ENCODE measurements around the gene MRPL20.
A peak's percentile ranks its signal among the peaks of the same experiment; 100 is the strongest.
"Not testable (repeated sequence)": the region's sequence is repeated elsewhere in the genome, so short reads cannot be mapped to it uniquely, and the experiment has no call there.

Gene MRPL20

DNA sequence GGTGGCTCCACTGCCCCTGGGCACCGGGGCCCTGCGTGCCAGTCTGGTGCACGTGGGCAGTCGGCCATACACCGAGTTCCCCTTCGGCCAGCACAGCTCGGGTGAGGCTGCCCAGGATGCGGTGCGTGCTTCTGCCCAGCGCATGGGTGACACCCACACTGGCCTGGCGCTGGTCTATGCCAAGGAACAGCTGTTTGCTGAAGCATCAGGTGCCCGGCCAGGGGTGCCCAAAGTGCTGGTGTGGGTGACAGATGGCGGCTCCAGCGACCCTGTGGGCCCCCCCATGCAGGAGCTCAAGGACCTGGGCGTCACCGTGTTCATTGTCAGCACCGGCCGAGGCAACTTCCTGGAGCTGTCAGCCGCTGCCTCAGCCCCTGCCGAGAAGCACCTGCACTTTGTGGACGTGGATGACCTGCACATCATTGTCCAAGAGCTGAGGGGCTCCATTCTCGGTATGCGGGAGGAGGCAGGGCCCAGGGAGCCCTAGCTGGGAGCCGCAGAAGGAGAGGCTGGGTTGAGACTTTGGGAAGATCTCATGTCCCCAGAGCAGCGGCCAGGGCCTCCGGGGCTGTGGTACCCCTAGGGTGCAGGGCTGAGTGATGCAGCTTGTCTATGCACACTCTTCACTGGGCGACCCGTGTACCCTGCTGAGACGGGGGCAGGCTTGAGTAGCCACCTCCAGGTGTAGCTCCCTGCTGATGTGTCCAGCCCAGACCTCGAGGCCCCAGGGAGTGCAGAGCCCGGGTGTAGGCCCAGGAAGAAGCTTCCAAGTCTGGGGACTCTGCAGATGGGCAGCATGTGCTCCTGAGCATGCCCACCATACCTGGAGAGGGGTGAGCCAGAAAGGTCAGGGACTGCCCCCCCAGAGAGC, 30.2 kb upstream of the MRPL20 start:
- no peak for DNase-seq

GRCh38 chr1:1436630-1437032, 29.5 kb upstream of the MRPL20 start:
- no peak for DNase-seq

DNA sequence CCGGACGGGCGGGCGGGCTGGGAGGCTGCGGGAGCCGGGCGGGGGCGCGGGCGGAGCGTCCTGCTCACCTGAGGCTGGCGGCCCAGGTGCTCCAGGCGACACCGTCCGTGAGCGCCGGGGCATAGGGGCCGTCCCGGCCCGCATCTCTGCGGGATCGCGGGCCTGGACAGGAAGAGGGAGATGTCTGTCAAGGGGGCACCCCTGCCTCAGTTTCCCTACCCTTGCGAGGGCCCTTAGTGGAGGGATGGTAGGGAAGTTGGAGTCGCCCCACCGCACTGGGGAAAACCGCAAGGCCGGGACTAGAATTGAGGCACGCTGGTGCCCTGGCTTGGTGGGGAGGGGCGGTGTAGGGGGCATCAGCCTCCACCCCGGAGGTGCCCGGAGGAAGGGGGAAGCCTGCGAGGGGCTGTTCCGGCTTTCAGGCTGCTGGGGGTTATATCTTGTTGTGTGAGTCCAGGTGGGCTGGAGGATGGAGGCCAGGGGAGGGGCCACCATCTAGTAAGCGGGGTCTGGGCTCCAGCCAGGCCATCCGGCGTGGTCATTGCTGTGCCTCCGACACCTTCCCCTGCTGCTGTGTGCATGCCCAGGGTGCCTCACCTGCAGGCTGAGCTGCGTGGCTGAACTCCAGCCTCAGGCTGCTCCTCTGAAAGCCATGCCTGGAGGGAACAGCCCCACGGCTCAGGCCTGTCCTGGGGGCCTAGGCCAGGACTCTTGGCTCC, 29.0 kb upstream of the MRPL20 start:
- no peak for DNase-seq

- DNase-seq = peak; percentile 78
These were observed 28.2 kb upstream of the MRPL20 start, which contains the start of gene VWA1 for GRCh38 chr1:1435106-1435903. Gene VWA1, plus strand, starts transcription at chr1:1435690. Its CDS starts 59 bp downstream, at chr1:1435749.

- no peak for DNase-seq
These were observed 27.7 kb upstream of the MRPL20 start for GRCh38 chr1:1434824-1435105.

DNA sequence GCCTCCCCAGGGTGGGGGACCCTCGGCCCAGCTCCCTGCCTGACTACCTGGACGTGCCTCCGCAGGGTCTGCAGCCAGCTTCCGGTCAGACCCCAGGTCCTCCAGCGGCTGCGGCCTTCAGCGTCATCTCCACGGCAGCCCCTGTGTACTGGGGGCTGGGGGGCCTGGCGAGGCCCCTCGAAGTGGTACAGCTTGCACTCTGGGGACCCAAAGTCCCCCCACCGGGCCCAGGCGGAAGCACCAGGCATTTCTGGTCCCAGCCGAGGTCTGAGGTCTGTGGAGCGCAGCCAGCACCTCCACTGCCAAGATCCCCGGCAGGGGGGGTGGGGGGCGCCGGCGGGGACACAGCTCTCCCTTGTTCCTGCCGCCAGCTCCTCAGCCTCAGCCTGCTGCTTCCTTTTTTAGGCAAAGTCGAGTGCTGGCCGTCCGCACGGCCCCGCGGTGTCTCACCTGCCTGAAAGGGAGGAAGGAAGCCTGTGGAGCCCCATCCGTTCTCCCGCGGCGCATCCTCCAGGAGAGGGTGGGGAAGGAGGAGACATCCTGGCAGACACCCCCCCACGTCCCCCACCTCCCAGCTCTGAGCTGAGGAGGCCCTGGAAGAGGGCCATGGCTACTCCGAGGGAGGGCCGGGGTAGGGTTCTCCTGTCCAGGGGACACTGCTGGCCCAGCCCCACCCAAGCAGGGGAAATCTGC, 27.2 kb upstream of the MRPL20 start:
- DNase-seq = no peak

GRCh38 chr1:1433804-1434130, 26.7 kb upstream of the MRPL20 start:
- no peak for DNase-seq

DNA sequence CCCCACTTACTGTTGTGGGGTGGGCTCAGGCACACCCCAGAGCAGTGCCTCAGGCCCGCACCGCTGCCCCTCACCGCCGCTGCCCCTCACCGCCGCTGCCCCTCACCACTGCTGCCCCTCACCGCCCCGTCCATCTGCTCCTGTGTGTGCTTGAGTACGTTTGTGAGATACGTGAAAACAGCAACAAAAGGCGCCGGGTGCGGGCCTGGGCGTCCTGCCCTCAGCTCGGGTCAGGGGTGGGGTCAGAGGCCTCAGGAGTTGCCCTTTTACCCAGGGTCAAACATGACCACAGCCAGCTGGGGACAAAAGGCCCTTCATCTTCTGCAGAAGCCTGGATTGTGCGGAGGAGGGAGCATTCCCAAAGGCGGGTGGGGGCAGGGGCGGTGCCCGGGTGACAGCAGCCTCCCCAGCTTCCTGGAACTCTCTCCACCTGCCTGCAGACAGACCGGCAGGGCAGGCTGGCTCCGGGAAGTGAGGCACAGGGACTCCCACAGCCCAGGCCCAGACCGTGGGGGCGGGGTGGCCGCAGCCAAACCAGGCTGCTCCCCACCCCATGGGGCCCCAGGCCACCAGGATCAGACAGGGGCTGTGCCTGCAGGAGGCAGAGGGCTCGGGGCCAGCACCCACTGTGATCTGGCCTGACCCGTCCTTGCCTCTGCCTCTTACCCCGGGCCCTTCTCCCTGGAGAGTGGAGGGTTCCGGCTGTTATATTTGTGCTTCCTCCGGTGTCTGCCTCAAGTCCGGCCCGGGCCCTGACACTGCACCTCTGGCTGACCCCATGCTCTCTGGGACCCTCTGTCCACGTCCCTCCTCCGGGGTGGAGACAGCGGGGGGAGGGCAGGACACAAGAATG, 26.1 kb upstream of the MRPL20 start:
- no peak for DNase-seq

- no peak for DNase-seq
These were observed 25.3 kb upstream of the MRPL20 start for GRCh38 chr1:1432274-1432950.

- no peak for DNase-seq
These were observed 24.8 kb upstream of the MRPL20 start for GRCh38 chr1:1431845-1432273.

DNA sequence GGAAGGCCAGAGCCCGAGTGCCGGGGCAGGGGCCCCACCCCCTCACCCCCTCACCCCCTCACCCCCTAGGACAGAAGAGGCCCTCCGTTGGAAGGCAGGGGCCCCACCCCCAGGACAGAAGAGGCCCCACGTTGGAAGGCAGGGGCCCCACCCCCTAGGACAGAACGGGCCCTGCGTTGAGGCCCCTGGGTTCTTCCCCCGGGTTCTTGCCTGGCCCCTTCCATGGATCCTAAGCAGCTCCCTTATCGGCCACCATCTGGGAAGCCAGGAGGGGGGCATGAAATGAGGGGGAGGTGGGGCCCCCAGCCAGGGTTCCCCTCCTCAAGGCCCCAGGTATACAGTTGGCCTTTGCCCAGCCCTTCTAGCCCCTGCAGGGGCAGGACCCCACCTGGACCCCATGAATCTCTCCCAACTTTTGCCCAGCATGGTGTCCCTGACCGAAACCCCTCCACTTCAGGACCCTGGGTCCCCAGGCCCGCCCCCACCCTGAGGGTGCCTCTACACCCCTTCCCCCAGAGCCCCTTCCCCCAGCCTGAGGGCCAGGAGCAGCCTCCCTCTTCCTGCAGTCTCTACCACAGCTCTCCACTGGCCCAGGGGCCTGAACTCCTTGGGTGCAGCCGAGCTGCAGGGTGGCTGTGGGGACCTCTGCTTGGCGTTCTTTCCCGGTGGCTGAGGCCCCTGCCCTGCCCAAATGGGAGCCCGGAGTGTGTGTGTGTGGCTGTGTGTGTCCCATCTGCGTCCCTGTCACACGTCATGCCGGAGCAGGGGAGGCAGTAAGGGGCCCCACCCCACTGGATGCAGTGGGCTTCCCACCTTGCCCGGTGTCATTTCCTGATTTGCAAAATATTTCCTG, 24.1 kb upstream of the MRPL20 start:
- no peak for DNase-seq

- DNase-seq = no peak
These were observed 23.3 kb upstream of the MRPL20 start for GRCh38 chr1:1430114-1430982.

- DNase-seq = no peak
These were observed 22.6 kb upstream of the MRPL20 start for GRCh38 chr1:1429671-1430073.

GRCh38 chr1:1428967-1429366, 21.9 kb upstream of the MRPL20 start:
- not testable (repeated sequence) for DNase-seq

GRCh38 chr1:1428174-1428573, 21.1 kb upstream of the MRPL20 start:
- no peak for DNase-seq

DNA sequence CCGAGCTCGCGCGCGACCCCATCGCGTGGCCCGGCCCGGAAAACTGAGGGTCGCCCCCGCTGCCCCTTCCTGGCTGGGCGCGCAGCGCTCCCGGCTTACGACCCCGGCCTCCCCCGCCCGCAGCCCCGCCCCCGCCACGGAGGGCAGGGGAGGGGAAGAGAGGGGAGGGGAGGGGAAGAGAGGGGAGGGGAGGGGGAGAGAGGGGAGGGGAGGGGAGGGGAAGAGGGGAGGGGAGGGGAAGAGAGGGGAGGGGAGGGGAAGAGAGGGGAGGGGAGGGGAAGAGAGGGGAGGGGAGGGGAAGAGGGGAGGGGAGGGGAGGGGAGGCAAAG, 20.7 kb upstream of the MRPL20 start:
- DNase-seq = no peak

DNA sequence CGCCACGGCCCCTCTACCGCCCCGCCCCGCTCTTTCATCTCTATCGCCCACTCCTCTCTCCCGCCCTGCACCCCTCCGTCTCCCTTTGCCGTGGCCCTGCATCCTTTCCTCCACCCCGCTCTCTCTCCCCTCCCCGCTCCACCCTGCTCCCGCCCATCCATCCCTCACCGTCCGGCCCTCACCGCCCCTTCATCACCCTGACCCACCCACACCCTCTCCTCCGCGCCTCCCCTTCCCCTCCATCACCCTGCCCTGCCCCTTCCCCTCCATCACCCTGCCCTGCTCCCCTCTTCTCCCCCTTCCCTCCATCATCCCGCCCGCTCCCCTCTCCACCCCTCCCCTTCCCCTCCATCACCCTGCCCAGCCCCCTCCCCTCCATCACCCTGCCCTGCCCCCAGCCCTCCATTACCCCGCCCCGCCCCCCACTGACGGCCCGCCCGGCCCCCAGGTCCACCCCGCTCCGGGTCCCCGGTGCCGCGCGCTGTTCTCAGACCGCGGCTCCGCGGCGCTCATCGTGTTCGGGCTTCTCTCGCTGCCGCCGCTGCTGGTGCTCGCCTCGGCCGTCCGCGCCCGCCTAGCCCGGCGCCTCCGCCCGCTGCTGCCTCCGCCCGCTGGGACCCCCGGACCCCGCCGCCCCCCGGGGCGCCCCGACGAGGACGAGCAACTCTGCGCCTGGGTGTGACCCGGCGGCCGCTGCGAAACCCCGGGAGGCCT, 20.2 kb upstream of the MRPL20 start:
- DNase-seq = no peak

GRCh38 chr1:1426496-1427105, 19.5 kb upstream of the MRPL20 start:
- DNase-seq = no peak

All from NCI-H345 (cell line).